ENCODE measurements around the gene ANKRD6.
A peak's percentile ranks its signal among the peaks of the same experiment; 100 is the strongest.
"Not testable (repeated sequence)": the region's sequence is repeated elsewhere in the genome, so short reads cannot be mapped to it uniquely, and the experiment has no call there.

The ANKRD6 gene

DNA sequence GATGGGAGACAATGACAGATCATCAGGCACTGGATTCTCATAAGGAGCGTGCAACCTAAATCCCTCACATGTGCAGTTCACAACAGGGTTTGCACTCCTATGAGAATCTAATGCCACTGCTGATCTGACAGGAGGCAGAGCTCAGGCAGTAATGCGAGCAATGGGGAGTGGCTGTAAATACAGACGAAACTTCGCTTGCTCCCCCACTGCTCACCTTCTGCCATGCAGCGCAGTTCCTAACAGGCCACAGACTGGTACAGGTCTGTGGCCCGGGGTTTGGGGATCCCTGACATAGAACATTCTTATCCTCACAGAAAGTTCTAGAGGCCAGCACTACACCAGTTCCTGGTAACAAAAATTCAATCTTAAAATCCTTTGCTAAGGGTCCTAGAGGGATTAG is 44.1 kb upstream of the ANKRD6 start:
- no peak overlapping the region for H4K5ac ChIP-seq (ENCODE audit: low read length)
- no CpG with 5 or more reads among the region's 6 CpGs for WGBS (ENCODE audit: extremely low coverage, insufficient coverage, low lambda C conversion rate)
- no peak overlapping the region for H2AK5ac ChIP-seq (ENCODE audit: low read length)
- DNase-seq: no peak
- no peak overlapping the region for H3K4me3 ChIP-seq (ENCODE audit: low read length)
- H2BK120ac ChIP-seq (ENCODE audit: low read depth, low read length): no peak overlapping the region
- no peak overlapping the region for H2BK15ac ChIP-seq (replicated peaks; ENCODE audit: low read depth)
- no peak overlapping the region for H3K4me2 ChIP-seq (ENCODE audit: low read length)
- no peak overlapping the region for H2BK5ac ChIP-seq (ENCODE audit: low read length)
- no peaks in the 10 kb centered on the region for H3K36me3 ChIP-seq (ENCODE audit: control insufficient read depth, insufficient read depth, low read length)
- no peak overlapping the region for H3K27ac ChIP-seq (ENCODE audit: low read depth, low read length)
- H3K27me3 ChIP-seq (ENCODE audit: insufficient read depth, low read length, poor library complexity): no peaks in the 10 kb centered on the region
- no peaks in the 10 kb centered on the region for H3K79me2 ChIP-seq (ENCODE audit: control insufficient read depth, insufficient read depth, low read length)
- no peak overlapping the region for H4K8ac ChIP-seq (ENCODE audit: low read depth, low read length)
- H3K4ac ChIP-seq (ENCODE audit: low read depth, low read length): no peak overlapping the region
- H3K56ac ChIP-seq (ENCODE audit: low read length): no peak overlapping the region
- H3K9ac ChIP-seq (ENCODE audit: low read length): no peak overlapping the region
- no peak overlapping the region for H3K23ac ChIP-seq (ENCODE audit: low read length)
- no peaks in the 10 kb centered on the region for H3K79me1 ChIP-seq (ENCODE audit: low read length)
- H3K18ac ChIP-seq (ENCODE audit: low read length): no peak overlapping the region
- H3K4me1 ChIP-seq (ENCODE audit: control insufficient read depth, low read depth, low read length): peaks cover 3% of the 10 kb centered on the region

DNA sequence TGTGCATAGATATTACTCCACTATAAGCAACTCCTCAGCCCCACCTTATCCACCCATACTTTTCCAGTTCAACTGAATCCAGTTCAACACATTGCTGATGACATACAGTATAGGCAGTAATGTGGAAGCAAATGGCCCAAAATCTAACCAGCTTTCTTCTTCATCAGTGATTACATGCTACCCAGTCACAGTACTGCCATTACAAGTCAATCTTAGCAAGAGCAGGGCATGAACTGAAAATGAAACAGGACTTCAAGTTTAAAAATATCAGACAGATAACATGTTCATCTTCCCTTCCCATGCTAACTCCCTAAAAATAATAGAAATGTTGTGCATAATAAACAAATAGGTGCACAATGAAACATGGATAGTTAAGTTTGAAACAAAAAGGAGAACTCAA is 40.1 kb upstream of the ANKRD6 start:
- Histone ChIP-seq H3K18ac (ENCODE audit: low read length) (no peak overlapping the region), H3K79me2 (ENCODE audit: control insufficient read depth, insufficient read depth, low read length) (no peaks in the 10 kb centered on the region), H4K5ac (ENCODE audit: low read length) (no peak overlapping the region), H3K36me3 (ENCODE audit: control insufficient read depth, insufficient read depth, low read length) (no peaks in the 10 kb centered on the region), H3K23ac (ENCODE audit: low read length) (no peak overlapping the region), H2BK5ac (ENCODE audit: low read length) (no peak overlapping the region), H2AK5ac (ENCODE audit: low read length) (no peak overlapping the region), H3K79me1 (ENCODE audit: low read length) (no peaks in the 10 kb centered on the region), H3K56ac (ENCODE audit: low read length) (no peak overlapping the region), H2BK120ac (ENCODE audit: low read depth, low read length) (no peak overlapping the region), H3K9ac (ENCODE audit: low read length) (no peak overlapping the region), H4K8ac (ENCODE audit: low read depth, low read length) (no peak overlapping the region), H3K27me3 (ENCODE audit: insufficient read depth, low read length, poor library complexity) (no peaks in the 10 kb centered on the region), H2BK15ac (replicated peaks; ENCODE audit: low read depth) (no peak overlapping the region), H3K4me1 (ENCODE audit: control insufficient read depth, low read depth, low read length) (no peaks in the 10 kb centered on the region), H3K4ac (ENCODE audit: low read depth, low read length) (no peak overlapping the region), H3K4me3 (ENCODE audit: low read length) (no peak overlapping the region), H3K27ac (ENCODE audit: low read depth, low read length) (no peak overlapping the region), H3K4me2 (ENCODE audit: low read length) (no peak overlapping the region)
- no peak for DNase-seq

DNA sequence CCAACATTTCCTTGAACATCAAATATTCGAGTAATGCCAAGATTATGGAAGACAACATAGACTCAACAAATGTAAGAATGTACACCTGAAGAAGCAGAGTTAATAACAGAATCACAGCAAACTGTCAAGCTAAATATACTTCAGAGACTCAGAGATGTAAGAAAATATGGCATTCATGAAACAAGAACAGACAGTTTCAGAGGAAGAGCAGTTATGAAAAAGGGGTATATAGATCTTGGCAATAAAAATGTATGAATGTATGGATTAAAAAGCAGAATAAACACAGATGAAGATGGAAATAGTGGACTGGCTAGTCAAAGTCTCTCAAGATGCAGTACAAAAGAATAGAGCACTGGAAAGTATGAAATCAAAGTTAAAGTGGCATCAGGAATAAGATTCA is 39.3 kb upstream of the ANKRD6 start:
- Histone ChIP-seq H3K79me2 (ENCODE audit: control insufficient read depth, insufficient read depth, low read length) (no peaks in the 10 kb centered on the region), H2AK5ac (ENCODE audit: low read length) (no peak overlapping the region), H3K79me1 (ENCODE audit: low read length) (no peaks in the 10 kb centered on the region), H3K4ac (ENCODE audit: low read depth, low read length) (no peak overlapping the region), H3K27me3 (ENCODE audit: insufficient read depth, low read length, poor library complexity) (no peaks in the 10 kb centered on the region), H3K4me2 (ENCODE audit: low read length) (no peak overlapping the region), H2BK15ac (replicated peaks; ENCODE audit: low read depth) (no peak overlapping the region), H3K18ac (ENCODE audit: low read length) (no peak overlapping the region), H3K36me3 (ENCODE audit: control insufficient read depth, insufficient read depth, low read length) (no peaks in the 10 kb centered on the region), H3K56ac (ENCODE audit: low read length) (no peak overlapping the region), H3K4me1 (ENCODE audit: control insufficient read depth, low read depth, low read length) (peaks cover 3% of the 10 kb centered on the region), H3K23ac (ENCODE audit: low read length) (no peak overlapping the region), H3K4me3 (ENCODE audit: low read length) (no peak overlapping the region), H3K27ac (ENCODE audit: low read depth, low read length) (no peak overlapping the region), H3K9ac (ENCODE audit: low read length) (no peak overlapping the region), H4K8ac (ENCODE audit: low read depth, low read length) (no peak overlapping the region), H4K5ac (ENCODE audit: low read length) (no peak overlapping the region), H2BK5ac (ENCODE audit: low read length) (no peak overlapping the region), H2BK120ac (ENCODE audit: low read depth, low read length) (no peak overlapping the region)
- DNase-seq: no peak
- no CpG with 5 or more reads among the region's 1 CpG for WGBS (ENCODE audit: extremely low coverage, insufficient coverage, low lambda C conversion rate)

DNA sequence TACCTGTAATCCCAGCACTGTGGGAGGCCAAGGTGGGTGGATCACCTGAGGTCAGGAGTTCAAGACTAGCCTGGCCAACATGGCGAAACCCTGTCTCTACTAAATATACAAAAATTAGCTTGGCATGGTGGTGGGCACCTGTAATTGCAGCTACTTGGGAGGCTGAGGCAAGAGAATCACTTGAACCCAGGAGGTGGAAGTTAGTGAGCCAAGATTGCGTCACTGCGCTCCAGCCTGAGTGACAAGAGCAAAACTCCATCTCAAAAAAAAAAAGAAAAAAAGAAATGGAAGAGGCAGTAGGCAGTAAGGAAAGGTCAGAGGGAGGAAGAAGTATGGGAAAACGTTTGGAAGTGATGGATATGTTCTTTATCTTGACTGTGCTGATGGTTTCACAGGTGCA is 35.1 kb upstream of the ANKRD6 start:
- H3K18ac ChIP-seq (ENCODE audit: low read length); H4K8ac ChIP-seq (ENCODE audit: low read depth, low read length); H2BK120ac ChIP-seq (ENCODE audit: low read depth, low read length); H3K9ac ChIP-seq (ENCODE audit: low read length); H2BK5ac ChIP-seq (ENCODE audit: low read length); H3K56ac ChIP-seq (ENCODE audit: low read length); H3K79me2 ChIP-seq (ENCODE audit: control insufficient read depth, insufficient read depth, low read length); H3K27ac ChIP-seq (ENCODE audit: low read depth, low read length); H3K23ac ChIP-seq (ENCODE audit: low read length); H3K4me2 ChIP-seq (ENCODE audit: low read length); H2BK15ac ChIP-seq (replicated peaks; ENCODE audit: low read depth); H3K27me3 ChIP-seq (ENCODE audit: insufficient read depth, low read length, poor library complexity); H3K36me3 ChIP-seq (ENCODE audit: control insufficient read depth, insufficient read depth, low read length); H3K4ac ChIP-seq (ENCODE audit: low read depth, low read length); H3K4me1 ChIP-seq (ENCODE audit: control insufficient read depth, low read depth, low read length); DNase-seq; H4K5ac ChIP-seq (ENCODE audit: low read length); H3K4me3 ChIP-seq (ENCODE audit: low read length); H2AK5ac ChIP-seq (ENCODE audit: low read length); H3K79me1 ChIP-seq (ENCODE audit: low read length): not testable (repeated sequence)
- WGBS (ENCODE audit: extremely low coverage, insufficient coverage, low lambda C conversion rate): 100% methylated on average over 1 of the region's 4 CpGs

DNA sequence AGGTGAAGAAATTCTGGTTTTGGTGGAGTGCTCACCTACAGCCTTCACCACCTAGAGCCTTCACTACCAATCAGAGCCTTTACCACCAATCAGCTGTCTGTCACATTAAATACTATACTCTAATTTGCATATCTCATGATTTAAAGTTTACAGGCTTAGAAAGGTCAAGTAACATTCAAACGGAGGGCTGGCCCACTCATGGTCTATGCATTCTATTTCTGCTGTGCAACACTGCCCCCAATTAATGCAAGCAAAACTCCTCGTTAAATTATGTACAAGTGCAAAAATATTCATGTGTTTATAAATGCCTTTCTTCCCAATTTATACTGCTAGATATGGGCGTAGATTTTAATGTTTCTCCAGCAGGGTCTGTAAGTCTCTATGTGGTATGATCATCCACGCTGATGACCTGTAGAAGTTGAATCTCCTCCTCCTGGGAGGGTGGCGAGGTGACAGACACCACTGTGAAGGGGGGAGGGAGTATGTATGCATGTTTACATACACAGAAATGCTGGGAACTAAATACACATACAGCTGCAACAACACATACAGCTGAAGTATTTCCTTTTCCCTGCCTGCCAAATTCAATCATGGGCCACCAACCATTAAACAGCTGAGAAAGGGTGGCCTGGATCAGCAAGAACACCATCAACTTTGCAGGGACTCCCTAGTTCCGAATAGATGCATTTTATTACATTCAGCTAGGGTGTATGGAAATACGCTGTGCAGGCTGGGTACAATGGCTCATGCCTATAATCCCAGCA is 34.0 kb upstream of the ANKRD6 start:
- H3K27ac ChIP-seq (ENCODE audit: low read depth, low read length): no peak overlapping the region
- no peak overlapping the region for H2AK5ac ChIP-seq (ENCODE audit: low read length)
- peak; percentile 48 for DNase-seq
- H3K23ac ChIP-seq (ENCODE audit: low read length): no peak overlapping the region
- H3K4ac ChIP-seq (ENCODE audit: low read depth, low read length): no peak overlapping the region
- H3K79me2 ChIP-seq (ENCODE audit: control insufficient read depth, insufficient read depth, low read length): no peaks in the 10 kb centered on the region
- H3K79me1 ChIP-seq (ENCODE audit: low read length): no peaks in the 10 kb centered on the region
- H2BK120ac ChIP-seq (ENCODE audit: low read depth, low read length): no peak overlapping the region
- H3K36me3 ChIP-seq (ENCODE audit: control insufficient read depth, insufficient read depth, low read length): no peaks in the 10 kb centered on the region
- H3K4me1 ChIP-seq (ENCODE audit: control insufficient read depth, low read depth, low read length): peaks cover 7% of the 10 kb centered on the region
- H3K18ac ChIP-seq (ENCODE audit: low read length): no peak overlapping the region
- no peak overlapping the region for H2BK5ac ChIP-seq (ENCODE audit: low read length)
- no peak overlapping the region for H3K4me2 ChIP-seq (ENCODE audit: low read length)
- peak overlapping the region; percentile 31 for H3K56ac ChIP-seq (ENCODE audit: low read length)
- H4K5ac ChIP-seq (ENCODE audit: low read length): no peak overlapping the region
- no peaks in the 10 kb centered on the region for H3K27me3 ChIP-seq (ENCODE audit: insufficient read depth, low read length, poor library complexity)
- no peak overlapping the region for H3K4me3 ChIP-seq (ENCODE audit: low read length)
- no peak overlapping the region for H4K8ac ChIP-seq (ENCODE audit: low read depth, low read length)
- no peak overlapping the region for H2BK15ac ChIP-seq (replicated peaks; ENCODE audit: low read depth)
- no CpG with 5 or more reads among the region's 7 CpGs for WGBS (ENCODE audit: extremely low coverage, insufficient coverage, low lambda C conversion rate)
- H3K9ac ChIP-seq (ENCODE audit: low read length): no peak overlapping the region

DNA sequence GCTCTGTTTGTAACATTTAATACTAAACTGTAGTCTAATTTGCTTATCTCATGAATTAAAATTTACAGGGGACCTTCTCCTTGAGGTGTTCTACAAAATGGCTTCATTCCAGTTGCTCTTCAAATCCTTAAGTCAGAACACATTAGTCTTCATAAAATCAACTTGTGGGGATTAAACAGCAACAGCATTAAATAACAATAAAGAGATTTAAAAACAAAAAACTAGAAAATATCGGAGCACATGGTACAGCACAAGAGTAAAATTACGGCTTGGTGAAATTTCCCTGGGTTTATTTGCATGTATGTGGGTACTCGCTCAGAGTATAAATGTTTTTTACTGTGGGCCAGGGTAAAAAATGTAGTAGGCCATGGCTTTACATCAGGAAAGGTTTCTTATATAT is 32.9 kb upstream of the ANKRD6 start:
- Histone ChIP-seq H3K56ac (ENCODE audit: low read length) (no peak overlapping the region), H4K5ac (ENCODE audit: low read length) (no peak overlapping the region), H3K79me1 (ENCODE audit: low read length) (no peaks in the 10 kb centered on the region), H4K8ac (ENCODE audit: low read depth, low read length) (no peak overlapping the region), H3K4me1 (ENCODE audit: control insufficient read depth, low read depth, low read length) (peaks cover 7% of the 10 kb centered on the region), H2BK5ac (ENCODE audit: low read length) (no peak overlapping the region), H3K4ac (ENCODE audit: low read depth, low read length) (no peak overlapping the region), H3K4me2 (ENCODE audit: low read length) (no peak overlapping the region), H3K23ac (ENCODE audit: low read length) (no peak overlapping the region), H3K36me3 (ENCODE audit: control insufficient read depth, insufficient read depth, low read length) (no peaks in the 10 kb centered on the region), H3K27me3 (ENCODE audit: insufficient read depth, low read length, poor library complexity) (no peaks in the 10 kb centered on the region), H3K4me3 (ENCODE audit: low read length) (no peak overlapping the region), H2BK15ac (replicated peaks; ENCODE audit: low read depth) (no peak overlapping the region), H3K9ac (ENCODE audit: low read length) (no peak overlapping the region), H3K27ac (ENCODE audit: low read depth, low read length) (no peak overlapping the region), H3K79me2 (ENCODE audit: control insufficient read depth, insufficient read depth, low read length) (no peaks in the 10 kb centered on the region), H2BK120ac (ENCODE audit: low read depth, low read length) (no peak overlapping the region), H3K18ac (ENCODE audit: low read length) (no peak overlapping the region), H2AK5ac (ENCODE audit: low read length) (no peak overlapping the region)
- DNase-seq: no peak
- WGBS (ENCODE audit: extremely low coverage, insufficient coverage, low lambda C conversion rate): no CpG with 5 or more reads among the region's 3 CpGs
